Activated CD8-positive, alpha-beta T cell treated with anti-CD3 and anti-CD28 coated beads for 36 hours (primary cell): ENCODE data around the gene DOK4. TPM values are rescaled to one million over a fixed set of nuclear protein-coding genes. Genes with fewer than 3 reads are reported as not detected.

Experiments
- ATAC-seq: fragments of 200-7000 bp; cut with Tn5 transposase; one replicate; pipeline ENCODE4 v1.10.0; 2021; ENCODE audit warnings: mild to moderate bottlenecking, moderate library complexity
- CTCF ChIA-PET: fragments of 350-600 bp; sonication (Branson Sonifier 250); formaldehyde crosslinking; loops from one replicate; lab custom pipeline; 2021; ENCODE audit warnings: antibody characterized with exemption; lab: Charles Lee
- POLR2A ChIA-PET: fragments of 350-600 bp; sonication (Branson Sonifier 250); formaldehyde crosslinking; loops from one replicate; lab custom pipeline; 2021; ENCODE audit warnings: antibody characterized with exemption; lab: Charles Lee
- DNase-seq: peaks from one replicate; pipeline ENCODE4 v3.0.0-alpha.2; 2020
- H3K27ac Mint-ChIP-seq: one replicate; pipeline ENCODE4 v1.8.0; 2021; ENCODE audit warnings: mild to moderate bottlenecking, mixed read lengths
- H3K27me3 Mint-ChIP-seq: one replicate; pipeline ENCODE4 v1.8.0; 2021; ENCODE audit warnings: mixed read lengths
- H3K36me3 Mint-ChIP-seq: one replicate; pipeline ENCODE4 v1.8.0; 2021; ENCODE audit warnings: low read depth, mixed read lengths
- H3K4me1 Mint-ChIP-seq: one replicate; pipeline ENCODE4 v1.8.0; 2021; ENCODE audit warnings: low read depth, mixed read lengths
- H3K4me3 Mint-ChIP-seq: one replicate; pipeline ENCODE4 v1.8.0; 2021; ENCODE audit warnings: mild to moderate bottlenecking, moderate library complexity, mixed read lengths
- H3K9me3 Mint-ChIP-seq: one replicate; pipeline ENCODE4 v1.8.0; 2021; ENCODE audit warnings: mixed read lengths
- CTCF ChIP-seq: fragments of 200-600 bp; IDR thresholded peaks from one replicate; pipeline ENCODE4 v1.8.0; 2022; ENCODE audit warnings: antibody characterized with exemption, mild to moderate bottlenecking
- intact Hi-C: fragments of 100-400 bp; cut with micrococcal nuclease; formaldehyde crosslinking; loops from one replicate; pipeline ENCODE4 v1.10.0; 2022
- total RNA-seq, 2 experiments: library from RNA; stranded (reverse); gene quantifications; one replicate each; pipeline ENCODE4 v1.2.3, GENCODE V29; 2021

Gene DOK4
- total RNA-seq, 2 experiments from 2014 or later, result 4.6 to 5.1 TPM

DNA sequence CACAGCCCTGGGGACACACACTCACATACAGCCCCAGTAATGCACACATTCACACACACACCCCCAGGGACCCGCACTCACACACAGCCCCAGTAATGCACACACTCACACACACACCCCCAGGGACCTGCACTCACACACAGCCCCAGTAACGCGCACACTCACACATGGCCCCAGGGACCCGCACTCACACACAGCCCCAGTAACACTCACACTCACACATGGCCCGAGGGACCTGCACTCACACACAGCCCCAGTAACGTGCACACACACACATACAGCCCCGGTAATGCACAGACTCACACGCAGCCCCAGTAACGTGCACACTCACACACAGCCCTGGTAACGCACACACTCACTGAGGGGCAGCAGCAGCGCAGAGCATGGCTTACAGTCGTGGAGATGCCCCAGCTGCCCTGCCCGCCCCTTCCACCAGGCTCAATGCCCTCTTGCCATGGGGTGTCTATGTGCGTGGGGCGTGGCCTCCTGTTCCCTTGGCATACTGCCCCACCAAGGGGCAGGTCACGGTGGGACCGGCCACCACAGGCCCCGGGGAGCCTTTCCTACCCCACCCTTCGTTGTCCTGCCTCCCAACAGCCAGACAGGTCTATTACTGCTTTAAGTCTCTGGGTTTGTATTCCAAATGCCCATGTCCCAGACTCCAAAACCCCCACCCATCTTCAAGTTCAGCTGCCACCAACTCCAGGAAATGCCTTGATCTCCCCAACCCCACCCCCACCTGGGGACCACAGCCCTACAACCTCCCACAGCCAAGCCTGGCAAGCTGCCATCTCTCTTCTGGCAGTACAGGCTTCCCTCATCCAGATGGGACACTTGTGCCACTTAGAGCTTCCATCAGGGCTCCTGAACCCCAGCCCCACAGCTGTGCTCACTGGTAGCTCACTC, 47.4 kb upstream of the DOK4 start:
- H3K27ac Mint-ChIP-seq, result peak overlapping the region; percentile 84
- no peak for TF ChIP-seq CTCF
- peaks cover 76% of the 10 kb centered on the region for H3K4me1 Mint-ChIP-seq
- H3K9me3 Mint-ChIP-seq, result no peaks in the 10 kb centered on the region
- H3K36me3 Mint-ChIP-seq, result peaks cover 4% of the 10 kb centered on the region
- H3K27me3 Mint-ChIP-seq, result no peaks in the 10 kb centered on the region
- ChIA-PET POLR2A (interaction anchor here (1.3 kb wide), 1 partner anchor 22 kb away, joined by 4 read pairs; no protein-coding TSS in a partner anchor), CTCF (interaction anchor here (0.9 to 1.2 kb wide), 2 partner anchors 13 to 234 kb away, joined by 3 to 4 read pairs; no protein-coding TSS in a partner anchor)
- DNase-seq (peak; percentile 47), ATAC-seq (no peak)
- intact Hi-C loops, result no loop called here
- H3K4me3 Mint-ChIP-seq, result peak overlapping the region; percentile 81

- no peak for DNase-seq
- Mint-ChIP-seq H3K27ac (peak overlapping the region; percentile 96), H3K4me1 (peaks cover 61% of the 10 kb centered on the region), H3K36me3 (peaks cover 4% of the 10 kb centered on the region), H3K27me3 (no peaks in the 10 kb centered on the region), H3K9me3 (no peaks in the 10 kb centered on the region), H3K4me3 (peak overlapping the region; percentile 18)
- no peak for TF ChIP-seq CTCF
- intact Hi-C loops, result no loop called here
- ChIA-PET CTCF (interaction anchor here (1.2 to 2.8 kb wide), 2 partner anchors 12 to 232 kb away, joined by 4 to 14 read pairs; no protein-coding TSS in a partner anchor), POLR2A (interaction anchor here (0.6 to 3.0 kb wide), 6 partner anchors 10 to 599 kb away, joined by 3 to 10 read pairs (median 4); partner anchors contain the start of genes CIAPIN1, COQ9 and POLR2C)
- no peak for ATAC-seq
Observed at GRCh38 chr16:57532266-57532625, 46.0 kb upstream of the DOK4 start.

DNA sequence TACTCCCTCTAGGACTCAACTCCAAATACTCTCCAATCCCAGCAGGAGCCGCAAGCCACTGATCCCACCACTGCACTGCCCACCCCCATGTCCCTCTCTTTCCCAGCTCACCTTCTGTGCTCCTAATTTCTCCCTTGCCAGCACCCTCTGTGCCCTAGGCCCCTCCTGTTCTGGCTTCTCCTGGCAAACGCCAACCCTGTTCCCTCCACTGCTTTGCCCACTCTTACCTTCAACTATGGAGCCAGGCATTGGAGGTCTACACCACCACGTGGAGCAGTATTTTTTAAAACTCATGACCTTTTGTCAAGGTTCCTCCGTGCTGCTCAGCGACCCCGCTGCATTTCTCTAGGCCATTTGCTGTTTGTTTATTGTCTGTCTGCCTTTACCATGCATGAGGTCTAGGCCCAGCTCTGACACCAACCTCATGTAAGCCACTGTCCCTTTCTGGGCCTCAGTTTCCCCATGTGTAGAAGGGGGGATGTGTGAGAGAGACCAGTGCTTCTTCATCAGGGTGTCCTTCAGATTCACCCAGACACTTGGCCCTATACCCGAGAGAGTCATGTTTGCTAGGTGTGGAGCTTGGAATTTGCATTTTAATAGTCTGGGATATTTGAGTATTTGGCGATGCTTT, 45.5 kb upstream of the DOK4 start:
- ATAC-seq, result no peak
- ChIA-PET CTCF (interaction anchor here (1.6 to 2.8 kb wide), 2 partner anchors 11 to 44 kb away, joined by 4 to 14 read pairs; no protein-coding TSS in a partner anchor), POLR2A (interaction anchor here (0.7 to 3.0 kb wide), 7 partner anchors 9 to 116 kb away, joined by 3 to 10 read pairs (median 4); partner anchors contain the start of genes CIAPIN1, COQ9 and POLR2C)
- Mint-ChIP-seq H3K4me1 (peaks cover 59% of the 10 kb centered on the region), H3K4me3 (no peak overlapping the region), H3K9me3 (no peaks in the 10 kb centered on the region), H3K36me3 (peaks cover 4% of the 10 kb centered on the region), H3K27ac (peak overlapping the region; percentile 96), H3K27me3 (no peaks in the 10 kb centered on the region)
- TF ChIP-seq CTCF, result no peak
- DNase-seq, result no peak
- intact Hi-C loops, result no loop called here

DNA sequence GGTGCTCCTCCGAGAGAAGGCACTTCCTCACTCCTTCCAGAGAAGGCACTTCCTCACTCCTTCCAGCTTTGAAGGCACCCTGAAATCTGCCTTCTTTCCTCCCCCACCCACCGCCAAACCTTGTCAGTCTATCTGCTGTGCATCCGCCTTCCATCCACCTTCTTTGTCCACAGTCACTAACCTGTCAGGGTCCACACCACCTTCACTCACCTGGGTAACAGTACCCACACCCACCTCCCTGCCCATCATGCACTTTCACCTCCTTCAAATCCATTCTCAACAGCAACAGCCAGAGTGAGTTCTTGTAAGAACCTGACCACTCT, 44.9 kb upstream of the DOK4 start:
- POLR2A ChIA-PET, result interaction anchor here (0.7 to 3.0 kb wide), 9 partner anchors 9 to 116 kb away, joined by 3 to 10 read pairs (median 3); partner anchors contain the start of genes CIAPIN1 and COQ9
- H3K36me3 Mint-ChIP-seq, result peaks cover 4% of the 10 kb centered on the region
- H3K27me3 Mint-ChIP-seq, result no peaks in the 10 kb centered on the region
- ATAC-seq (no peak), DNase-seq (no peak)
- peak overlapping the region; percentile 96 for H3K27ac Mint-ChIP-seq
- H3K4me3 Mint-ChIP-seq, result peak overlapping the region; percentile 54
- peaks cover 59% of the 10 kb centered on the region for H3K4me1 Mint-ChIP-seq
- CTCF ChIA-PET, result interaction anchor here (1.6 to 2.8 kb wide), 3 partner anchors 11 to 113 kb away, joined by 4 to 14 read pairs (median 5); no protein-coding TSS in a partner anchor
- no peak for TF ChIP-seq CTCF
- intact Hi-C loops, result no loop called here
- H3K9me3 Mint-ChIP-seq, result no peaks in the 10 kb centered on the region
